ENCODE measurements around the gene PRCP. TPM values are rescaled to one million over a fixed set of nuclear protein-coding genes. Genes with fewer than 3 reads are reported as not detected.

The PRCP gene
- total and polyA plus RNA-seq, 2 donors from 2014 or later: 115 to 202 TPM

DNA sequence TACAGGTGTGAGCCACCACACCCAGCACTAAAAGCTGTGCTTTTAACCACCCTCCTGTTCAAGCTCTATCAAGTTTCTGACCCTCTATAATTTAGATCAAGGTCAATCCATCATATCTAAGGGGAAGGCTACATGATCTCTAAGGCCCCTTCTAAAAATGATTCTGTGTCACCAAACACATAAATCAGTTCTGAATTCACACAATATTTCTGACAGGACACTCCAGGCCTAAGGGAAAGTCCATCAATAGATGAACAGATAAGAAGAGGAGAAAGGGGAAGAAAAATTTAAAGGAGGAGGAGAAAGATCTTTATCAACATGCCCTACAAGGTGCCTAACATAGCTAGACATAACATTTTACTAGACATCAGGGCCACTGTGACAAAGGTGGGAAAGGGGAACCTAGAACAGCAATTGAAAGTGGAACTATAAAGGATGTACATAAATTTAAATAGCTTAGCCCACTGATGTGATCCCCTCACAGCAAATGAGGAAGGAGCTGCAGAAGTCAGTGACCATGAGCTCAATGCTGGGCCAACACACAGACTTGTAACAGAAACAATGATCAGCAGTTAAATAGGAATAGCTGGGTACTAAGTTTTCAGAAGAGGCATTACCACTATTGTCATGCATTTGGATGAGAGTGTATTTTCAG, 4.7 kb downstream of the PRCP start:
- Histone ChIP-seq H3K36me3 (ENCODE audit: control insufficient read depth in 2 of 3, insufficient read depth in 3 of 3, low read length in 3 of 3) (no peaks in the 10 kb centered on the region), H3K27ac (ENCODE audit: low read depth in 2 of 2, low read length in 2 of 2) (no peak overlapping the region), H3K4me1 (ENCODE audit: control insufficient read depth in 2 of 3, insufficient read depth in 2 of 3, low read depth in 1 of 3, low read length in 3 of 3) (peaks cover 5 to 8% (median 6%) of the 10 kb centered on the region in 3 donors), H3K9me3 (ENCODE audit: control insufficient read depth in 2 of 3, insufficient read depth in 1 of 3, low read length in 3 of 3) (no peaks in the 10 kb centered on the region), H3K4me3 (ENCODE audit: low read length in 3 of 3) (no peak overlapping the region), H3K27me3 (ENCODE audit: control insufficient read depth, insufficient read depth, low read length) (no peaks in the 10 kb centered on the region), H3K9ac (ENCODE audit: low read length in 3 of 3) (no peak overlapping the region)
- TF ChIP-seq, protein P1, sequence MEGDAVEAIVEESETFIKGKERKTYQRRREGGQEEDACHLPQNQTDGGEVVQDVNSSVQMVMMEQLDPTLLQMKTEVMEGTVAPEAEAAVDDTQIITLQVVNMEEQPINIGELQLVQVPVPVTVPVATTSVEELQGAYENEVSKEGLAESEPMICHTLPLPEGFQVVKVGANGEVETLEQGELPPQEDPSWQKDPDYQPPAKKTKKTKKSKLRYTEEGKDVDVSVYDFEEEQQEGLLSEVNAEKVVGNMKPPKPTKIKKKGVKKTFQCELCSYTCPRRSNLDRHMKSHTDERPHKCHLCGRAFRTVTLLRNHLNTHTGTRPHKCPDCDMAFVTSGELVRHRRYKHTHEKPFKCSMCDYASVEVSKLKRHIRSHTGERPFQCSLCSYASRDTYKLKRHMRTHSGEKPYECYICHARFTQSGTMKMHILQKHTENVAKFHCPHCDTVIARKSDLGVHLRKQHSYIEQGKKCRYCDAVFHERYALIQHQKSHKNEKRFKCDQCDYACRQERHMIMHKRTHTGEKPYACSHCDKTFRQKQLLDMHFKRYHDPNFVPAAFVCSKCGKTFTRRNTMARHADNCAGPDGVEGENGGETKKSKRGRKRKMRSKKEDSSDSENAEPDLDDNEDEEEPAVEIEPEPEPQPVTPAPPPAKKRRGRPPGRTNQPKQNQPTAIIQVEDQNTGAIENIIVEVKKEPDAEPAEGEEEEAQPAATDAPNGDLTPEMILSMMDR (IDR thresholded peaks at IDR 0.05; ENCODE audit: borderline replicate concordance, extremely low read depth, insufficient read depth): no peak
- no peak for FAIRE-seq
- no peak for DNase-seq
- intact Hi-C loops (cut with DNase I): no loop called here

DNA sequence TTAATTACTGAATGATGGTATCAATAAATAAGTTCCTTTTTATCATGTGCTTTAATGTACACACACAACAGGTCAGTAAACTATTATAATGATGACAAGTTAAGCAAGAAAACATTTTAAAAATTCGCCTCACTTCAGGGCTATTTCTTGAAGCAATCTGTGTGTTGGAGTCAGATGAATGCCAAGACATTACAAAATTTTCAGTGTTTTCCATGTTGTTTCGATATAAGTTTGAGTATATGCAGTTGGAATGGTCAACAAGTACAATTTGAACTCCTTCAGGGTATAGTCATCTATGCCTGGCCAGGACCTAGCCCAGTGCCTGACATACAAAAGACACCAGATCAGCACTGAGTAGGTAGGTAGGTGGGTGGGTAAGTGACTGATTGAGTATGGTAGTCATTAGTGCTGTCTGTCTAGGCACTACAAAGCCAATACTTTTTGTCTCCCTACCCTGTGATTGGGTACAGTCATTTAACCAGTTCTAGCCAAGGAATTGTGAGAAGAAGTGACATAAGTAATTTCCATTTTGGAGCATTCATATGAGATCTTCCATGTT, 7.5 kb downstream of the PRCP start:
- peaks cover 0 to 2% (median 0%) of the 10 kb centered on the region in 3 donors for H3K4me1 ChIP-seq (ENCODE audit: control insufficient read depth in 2 of 3, insufficient read depth in 2 of 3, low read depth in 1 of 3, low read length in 3 of 3)
- H3K36me3 ChIP-seq (ENCODE audit: control insufficient read depth in 2 of 3, insufficient read depth in 3 of 3, low read length in 3 of 3): no peaks in the 10 kb centered on the region
- no peaks in the 10 kb centered on the region for H3K9me3 ChIP-seq (ENCODE audit: control insufficient read depth in 2 of 3, insufficient read depth in 1 of 3, low read length in 3 of 3)
- TF ChIP-seq, protein P1 (IDR thresholded peaks at IDR 0.05; ENCODE audit: borderline replicate concordance, extremely low read depth, insufficient read depth): no peak
- no peak for FAIRE-seq
- no peaks in the 10 kb centered on the region for H3K27me3 ChIP-seq (ENCODE audit: control insufficient read depth, insufficient read depth, low read length)
- H3K4me3 ChIP-seq (ENCODE audit: low read length in 3 of 3): no peak overlapping the region
- intact Hi-C loops (cut with DNase I): no loop called here
- no peak overlapping the region for H3K9ac ChIP-seq (ENCODE audit: low read length in 3 of 3)
- DNase-seq: no peak
- no peak overlapping the region for H3K27ac ChIP-seq (ENCODE audit: low read depth in 2 of 2, low read length in 2 of 2)

DNA sequence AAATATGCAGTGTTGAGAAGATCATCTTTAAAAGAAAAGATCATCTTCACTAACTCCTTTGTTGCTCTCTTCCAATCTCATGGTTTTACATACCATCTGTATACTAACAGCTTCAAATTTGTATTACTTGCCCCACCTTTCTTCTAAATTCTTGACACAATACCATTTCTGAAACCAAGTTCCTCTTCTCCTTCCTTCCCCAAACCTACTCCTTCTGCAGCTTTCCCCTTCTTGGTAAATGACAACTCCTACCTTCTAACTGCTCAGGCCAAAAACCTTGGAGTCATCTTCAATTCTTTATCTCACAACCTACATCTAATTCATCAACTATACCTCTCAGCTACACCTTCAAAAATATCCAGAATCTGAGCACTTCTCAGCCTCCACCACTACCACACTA, 9.3 kb downstream of the PRCP start:
- Histone ChIP-seq H3K36me3 (ENCODE audit: control insufficient read depth in 2 of 3, insufficient read depth in 3 of 3, low read length in 3 of 3) (no peaks in the 10 kb centered on the region), H3K27ac (ENCODE audit: low read depth in 2 of 2, low read length in 2 of 2) (no peak overlapping the region), H3K4me3 (ENCODE audit: low read length in 3 of 3) (no peak overlapping the region), H3K9ac (ENCODE audit: low read length in 3 of 3) (no peak overlapping the region), H3K27me3 (ENCODE audit: control insufficient read depth, insufficient read depth, low read length) (no peaks in the 10 kb centered on the region), H3K9me3 (ENCODE audit: control insufficient read depth in 2 of 3, insufficient read depth in 1 of 3, low read length in 3 of 3) (no peaks in the 10 kb centered on the region), H3K4me1 (ENCODE audit: control insufficient read depth in 2 of 3, insufficient read depth in 2 of 3, low read depth in 1 of 3, low read length in 3 of 3) (peaks cover 0 to 6% (median 2%) of the 10 kb centered on the region in 3 donors)
- no peak for DNase-seq
- TF ChIP-seq, protein P1 (IDR thresholded peaks at IDR 0.05; ENCODE audit: borderline replicate concordance, extremely low read depth, insufficient read depth): no peak
- no peak for FAIRE-seq
- intact Hi-C loops (cut with DNase I): no loop called here
